ENCODE data around the gene SPATA7.

Gene SPATA7

DNA sequence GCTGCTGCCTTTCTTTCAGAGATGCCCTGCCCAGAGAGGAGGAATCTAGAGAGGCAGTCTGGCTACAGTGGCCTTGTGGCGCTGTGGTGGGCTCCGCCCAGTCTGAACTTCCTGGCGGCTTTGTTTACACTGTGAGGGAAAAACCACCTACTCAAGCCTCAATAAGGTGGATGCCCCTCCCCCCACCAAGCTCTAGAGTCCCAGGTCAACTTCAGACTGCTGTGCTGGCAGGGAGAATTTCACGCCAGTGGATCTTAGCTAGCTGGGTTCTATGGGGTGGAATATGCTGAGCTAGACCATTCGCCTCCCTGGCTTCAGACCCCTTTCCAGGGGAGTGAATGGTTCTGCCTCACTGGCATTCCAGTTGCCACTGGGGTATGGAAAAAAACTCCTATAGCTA lies 25.6 kb downstream of the SPATA7 start:
- TF ChIP-seq ELF4 (IDR thresholded peaks at IDR 0.05) (no peak), SUZ12 (IDR thresholded peaks at IDR 0.05) (no peak), FOXM1 (IDR thresholded peaks at IDR 0.05; ENCODE audit: borderline replicate concordance) (no peak), ZNF384 (IDR thresholded peaks at IDR 0.05) (no peak), LEF1 (IDR thresholded peaks at IDR 0.05; ENCODE audit: borderline replicate concordance) (no peak), L3MBTL2 (conservative IDR thresholded peaks at IDR 0.05) (no peak), HDGF (IDR thresholded peaks at IDR 0.05; ENCODE audit: borderline replicate concordance) (no peak), SP1 (IDR thresholded peaks at IDR 0.05) (no peak), BHLHE40 (IDR thresholded peaks at IDR 0.05; ENCODE audit: borderline replicate concordance) (no peak), CTBP1 (IDR thresholded peaks at IDR 0.05; ENCODE audit: borderline replicate concordance) (no peak)
- DNase-seq (ENCODE audit: extremely low spot score) = no peak
- CTCF ChIA-PET = no interaction called here
- POLR2A ChIA-PET = no interaction called here

DNA sequence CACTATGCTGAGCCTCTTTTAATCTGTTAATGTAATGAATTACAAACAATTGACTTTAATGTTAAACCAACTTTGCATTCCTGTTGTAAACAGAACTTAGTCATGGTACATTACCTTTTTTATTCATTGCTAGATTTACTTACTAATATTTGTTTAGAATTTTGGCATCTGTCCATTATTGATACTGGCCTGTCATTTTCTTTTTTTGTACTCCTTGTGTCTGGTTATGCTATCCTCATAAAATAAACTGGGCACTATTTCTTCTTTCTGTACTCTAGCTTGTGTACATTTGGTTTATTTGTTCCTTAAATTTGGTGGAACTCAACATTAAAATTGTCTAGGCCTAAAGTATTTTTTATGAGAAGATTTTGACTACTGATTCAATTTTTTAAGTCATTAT lies 32.1 kb downstream of the SPATA7 start:
- no peak for DNase-seq (ENCODE audit: extremely low spot score)
- ChIA-PET POLR2A (no interaction called here), CTCF (no interaction called here)
- TF ChIP-seq FOXA1 (IDR thresholded peaks at IDR 0.05) (no peak), CTBP1 (IDR thresholded peaks at IDR 0.05; ENCODE audit: borderline replicate concordance) (no peak), BHLHE40 (IDR thresholded peaks at IDR 0.05; ENCODE audit: borderline replicate concordance) (no peak), L3MBTL2 (conservative IDR thresholded peaks at IDR 0.05) (no peak), NFRKB (IDR thresholded peaks at IDR 0.05) (no peak), FOXM1 (IDR thresholded peaks at IDR 0.05; ENCODE audit: borderline replicate concordance) (no peak), SP1 (IDR thresholded peaks at IDR 0.05) (no peak), ELF4 (IDR thresholded peaks at IDR 0.05) (no peak), ZNF384 (IDR thresholded peaks at IDR 0.05) (no peak), ARNT (IDR thresholded peaks at IDR 0.05) (no peak), TARDBP (IDR thresholded peaks at IDR 0.05) (no peak), HDGF (IDR thresholded peaks at IDR 0.05; ENCODE audit: borderline replicate concordance) (no peak), SUZ12 (IDR thresholded peaks at IDR 0.05) (no peak), FOXK2 (IDR thresholded peaks at IDR 0.05) (no peak), LEF1 (IDR thresholded peaks at IDR 0.05; ENCODE audit: borderline replicate concordance) (no peak)
- TF ChIP-seq, protein P1, sequence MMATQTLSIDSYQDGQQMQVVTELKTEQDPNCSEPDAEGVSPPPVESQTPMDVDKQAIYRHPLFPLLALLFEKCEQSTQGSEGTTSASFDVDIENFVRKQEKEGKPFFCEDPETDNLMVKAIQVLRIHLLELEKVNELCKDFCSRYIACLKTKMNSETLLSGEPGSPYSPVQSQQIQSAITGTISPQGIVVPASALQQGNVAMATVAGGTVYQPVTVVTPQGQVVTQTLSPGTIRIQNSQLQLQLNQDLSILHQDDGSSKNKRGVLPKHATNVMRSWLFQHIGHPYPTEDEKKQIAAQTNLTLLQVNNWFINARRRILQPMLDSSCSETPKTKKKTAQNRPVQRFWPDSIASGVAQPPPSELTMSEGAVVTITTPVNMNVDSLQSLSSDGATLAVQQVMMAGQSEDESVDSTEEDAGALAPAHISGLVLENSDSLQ (IDR thresholded peaks at IDR 0.05) = no peak

DNA sequence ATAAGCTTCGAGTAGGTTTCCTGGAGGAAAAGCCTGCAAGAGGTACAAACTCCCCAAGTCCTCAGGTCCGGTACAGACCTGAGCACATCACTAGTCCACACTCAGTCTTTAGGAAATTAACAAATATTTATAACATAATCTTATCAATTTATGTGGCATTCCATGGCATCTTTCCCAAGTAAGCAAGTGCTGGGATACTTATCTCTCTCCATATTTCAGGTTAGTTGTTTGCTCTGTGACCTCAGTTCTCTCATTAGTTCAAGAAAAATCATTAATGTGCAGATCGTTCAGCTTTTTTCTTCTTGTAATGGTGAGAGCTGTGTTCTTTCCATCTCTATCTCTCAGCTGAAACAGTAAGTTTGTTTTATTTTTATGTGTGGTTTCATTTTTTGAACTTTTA lies 34.7 kb downstream of the SPATA7 start:
- CTCF ChIA-PET = no interaction called here

DNA sequence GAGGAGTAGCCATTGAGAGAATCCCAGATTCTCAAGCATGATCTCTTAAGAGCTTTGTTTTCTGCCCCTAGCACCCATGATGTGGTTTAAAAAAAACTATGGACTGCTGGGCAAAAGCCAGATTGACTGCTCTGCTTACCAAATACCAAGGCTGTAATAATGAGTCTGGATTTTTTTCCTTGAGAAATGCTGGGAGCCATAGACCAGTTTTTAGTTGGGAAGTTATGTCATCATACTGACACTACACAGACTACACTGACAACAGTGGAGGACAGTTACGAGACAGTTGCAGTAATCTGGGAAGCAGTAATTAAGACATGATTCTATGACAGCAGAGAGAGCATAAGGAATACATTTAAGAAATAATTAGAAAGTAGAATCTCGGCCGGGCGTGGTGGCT lies 35.8 kb downstream of the SPATA7 start:
- no peak for TF ChIP-seq CTBP1 (IDR thresholded peaks at IDR 0.05; ENCODE audit: borderline replicate concordance)
- no peak for TF ChIP-seq ARNT (IDR thresholded peaks at IDR 0.05)
- TF ChIP-seq TARDBP (IDR thresholded peaks at IDR 0.05) = no peak
- no peak for TF ChIP-seq FOXM1 (IDR thresholded peaks at IDR 0.05; ENCODE audit: borderline replicate concordance)
- no peak for TF ChIP-seq FOXA1 (IDR thresholded peaks at IDR 0.05)
- no peak for TF ChIP-seq L3MBTL2 (conservative IDR thresholded peaks at IDR 0.05)
- no peak for TF ChIP-seq SUZ12 (IDR thresholded peaks at IDR 0.05)
- no peak for TF ChIP-seq ZNF384 (IDR thresholded peaks at IDR 0.05)
- TF ChIP-seq ELF4 (IDR thresholded peaks at IDR 0.05) = no peak
- no peak for TF ChIP-seq HDGF (IDR thresholded peaks at IDR 0.05; ENCODE audit: borderline replicate concordance)
- no peak for TF ChIP-seq FOXK2 (IDR thresholded peaks at IDR 0.05)
- TF ChIP-seq, protein P1 (IDR thresholded peaks at IDR 0.05) = no peak
- no peak for TF ChIP-seq NFRKB (IDR thresholded peaks at IDR 0.05)
- no peak for TF ChIP-seq BHLHE40 (IDR thresholded peaks at IDR 0.05; ENCODE audit: borderline replicate concordance)
- no peak for DNase-seq (ENCODE audit: extremely low spot score)
- POLR2A ChIA-PET = no interaction called here
- CTCF ChIA-PET = no interaction called here

More for the DNA sequence above, 34.7 kb downstream of the SPATA7 start:
- POLR2A ChIA-PET = no interaction called here
- DNase-seq (ENCODE audit: extremely low spot score) = no peak
- TF ChIP-seq HDGF (IDR thresholded peaks at IDR 0.05; ENCODE audit: borderline replicate concordance) (no peak), ELF4 (IDR thresholded peaks at IDR 0.05) (no peak), CTBP1 (IDR thresholded peaks at IDR 0.05; ENCODE audit: borderline replicate concordance) (no peak), ARNT (IDR thresholded peaks at IDR 0.05) (no peak), FOXK2 (IDR thresholded peaks at IDR 0.05) (no peak), SP1 (IDR thresholded peaks at IDR 0.05) (no peak), LEF1 (IDR thresholded peaks at IDR 0.05; ENCODE audit: borderline replicate concordance) (no peak), L3MBTL2 (conservative IDR thresholded peaks at IDR 0.05) (no peak), BHLHE40 (IDR thresholded peaks at IDR 0.05; ENCODE audit: borderline replicate concordance) (no peak), FOXM1 (IDR thresholded peaks at IDR 0.05; ENCODE audit: borderline replicate concordance) (no peak), NFRKB (IDR thresholded peaks at IDR 0.05) (no peak)
- TF ChIP-seq, protein P1 (IDR thresholded peaks at IDR 0.05) = no peak

DNA sequence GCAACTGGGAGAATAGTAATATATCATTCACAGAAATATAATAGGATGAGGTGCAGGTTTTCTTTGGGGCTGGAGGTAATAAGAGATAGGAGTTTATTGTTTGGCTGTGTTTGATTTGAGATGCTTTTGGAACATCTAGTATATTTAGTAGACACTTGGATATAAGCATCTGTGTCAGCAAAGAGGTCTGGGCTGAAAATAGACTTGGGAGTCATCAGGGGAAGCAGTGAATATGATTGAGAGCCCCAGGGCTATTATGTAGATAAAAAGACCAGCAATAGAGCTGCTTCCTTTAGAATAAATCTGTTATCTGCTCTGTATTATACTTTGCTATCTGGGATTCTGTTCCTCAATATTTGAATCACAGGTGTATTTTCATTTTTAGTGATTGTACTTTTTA lies 36.6 kb downstream of the SPATA7 start:
- DNase-seq (ENCODE audit: extremely low spot score) = no peak
- TF ChIP-seq ARNT (IDR thresholded peaks at IDR 0.05) (no peak), L3MBTL2 (conservative IDR thresholded peaks at IDR 0.05) (no peak), ZNF384 (IDR thresholded peaks at IDR 0.05) (no peak), FOXM1 (IDR thresholded peaks at IDR 0.05; ENCODE audit: borderline replicate concordance) (no peak), BHLHE40 (IDR thresholded peaks at IDR 0.05; ENCODE audit: borderline replicate concordance) (no peak), FOXK2 (IDR thresholded peaks at IDR 0.05) (no peak), SUZ12 (IDR thresholded peaks at IDR 0.05) (no peak), ELF4 (IDR thresholded peaks at IDR 0.05) (no peak), FOXA1 (IDR thresholded peaks at IDR 0.05) (no peak)
- ChIA-PET POLR2A (no interaction called here), CTCF (no interaction called here)

DNA sequence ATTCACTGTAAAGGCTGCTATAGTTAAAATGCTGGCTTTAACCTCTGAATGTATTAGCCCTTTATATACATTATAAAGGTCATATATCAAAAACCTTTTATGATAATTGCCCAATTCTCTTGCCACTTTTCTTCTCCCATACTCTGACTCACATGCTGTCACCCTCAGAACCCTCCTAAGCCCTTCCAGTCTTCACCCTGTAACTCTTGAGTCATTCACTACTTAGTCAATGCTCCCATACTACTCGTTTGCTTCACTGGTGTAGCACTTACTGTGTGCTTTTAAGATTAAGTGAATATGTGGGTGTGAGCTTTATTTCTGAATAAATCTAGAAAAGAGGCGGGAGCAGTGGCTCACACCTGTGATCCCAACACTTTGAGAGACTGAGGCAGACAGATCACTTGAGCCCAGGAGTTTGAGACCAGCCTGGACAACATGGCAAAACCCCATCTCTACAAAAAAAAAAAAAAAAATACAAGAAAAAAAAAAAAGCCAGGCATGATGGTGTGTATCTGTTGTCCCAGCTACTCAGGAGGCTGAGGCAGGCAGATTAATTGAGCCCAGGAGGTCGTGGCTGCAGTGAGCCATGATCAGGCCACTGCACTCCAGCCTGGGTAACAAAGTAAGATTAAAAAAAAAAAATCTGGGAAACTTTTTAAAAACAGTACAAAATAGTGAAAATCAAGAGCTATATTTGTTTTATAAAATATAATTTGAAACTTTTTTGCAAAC lies 37.6 kb downstream of the SPATA7 start:
- POLR2A ChIA-PET = no interaction called here
- CTCF ChIA-PET = no interaction called here

More for the DNA sequence above, 37.6 kb downstream of the SPATA7 start:
- no peak for TF ChIP-seq HDGF (IDR thresholded peaks at IDR 0.05; ENCODE audit: borderline replicate concordance)
- TF ChIP-seq ELF4 (IDR thresholded peaks at IDR 0.05) = no peak
- no peak for TF ChIP-seq FOXA1 (IDR thresholded peaks at IDR 0.05)
- TF ChIP-seq TARDBP (IDR thresholded peaks at IDR 0.05) = no peak
- no peak for TF ChIP-seq ARNT (IDR thresholded peaks at IDR 0.05)
- TF ChIP-seq, protein P1 (IDR thresholded peaks at IDR 0.05) = no peak
- no peak for TF ChIP-seq BHLHE40 (IDR thresholded peaks at IDR 0.05; ENCODE audit: borderline replicate concordance)
- TF ChIP-seq L3MBTL2 (conservative IDR thresholded peaks at IDR 0.05) = no peak
- no peak for TF ChIP-seq ZNF384 (IDR thresholded peaks at IDR 0.05)
- no peak for TF ChIP-seq FOXK2 (IDR thresholded peaks at IDR 0.05)
- DNase-seq (ENCODE audit: extremely low spot score) = no peak
